WI38 (cell line): ENCODE results near the gene SNX25.
"Not testable (repeated sequence)": the region's sequence is repeated elsewhere in the genome, so short reads cannot be mapped to it uniquely, and the experiment has no call there.

Experiments used
- H3K4me3 ChIP-seq: 2 replicates; pipeline ENCODE4 v1.5.1; 2011; ENCODE audit warnings: low read depth, mild to moderate bottlenecking, control low read depth, low read length
- TF ChIP-seq, protein P1 (sequence below): IDR thresholded peaks from 2 replicates; pipeline ENCODE4 v1.5.1; 2012; ENCODE audit warnings: low read depth, mild to moderate bottlenecking, control low read depth, low read length

Gene SNX25

DNA sequence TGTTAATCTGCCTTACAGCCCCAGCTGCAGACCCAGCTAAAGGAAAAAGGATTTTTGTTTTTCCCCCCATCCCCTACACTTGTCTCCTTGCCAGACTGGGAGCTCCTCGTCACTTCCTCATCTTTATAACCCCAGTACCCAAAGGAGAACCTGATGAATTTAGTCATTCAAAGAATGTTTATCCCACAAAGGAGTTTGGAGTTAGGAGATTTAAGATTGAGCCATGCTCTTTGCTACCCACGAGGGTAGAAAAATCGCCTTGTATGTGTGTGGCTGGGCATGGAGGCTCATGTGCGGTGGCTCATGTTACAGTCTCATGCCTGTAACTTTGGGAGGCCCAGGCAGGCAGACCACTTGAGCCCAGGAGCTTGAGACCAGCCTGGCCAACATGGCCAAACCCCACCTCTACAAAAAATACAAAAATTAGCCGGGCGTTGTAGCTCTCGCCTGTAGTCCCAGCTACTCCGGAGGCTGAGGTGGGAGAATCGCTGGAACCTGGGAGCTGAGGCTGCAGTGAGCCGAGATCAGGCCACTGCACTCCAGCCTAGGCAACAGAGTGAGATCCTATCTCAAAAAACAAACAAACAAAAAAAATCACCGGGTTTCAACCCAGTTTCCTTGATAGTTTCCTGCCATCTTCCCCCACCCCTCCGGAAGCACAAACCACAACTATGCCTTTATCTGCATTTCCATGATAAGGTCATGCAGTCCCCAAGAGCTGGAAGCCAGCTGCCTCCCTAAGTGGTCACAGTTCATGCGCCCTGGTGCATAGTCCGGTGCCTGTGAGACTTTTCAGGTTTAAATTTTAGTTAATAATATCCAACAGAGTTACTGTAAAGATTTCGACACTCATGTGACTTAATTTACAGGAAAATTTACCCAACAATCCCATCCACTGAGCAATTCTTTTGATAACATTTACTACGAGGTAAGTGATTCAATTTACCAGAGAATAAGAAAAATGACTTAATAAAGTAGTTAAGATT, 7.1 kb upstream of the SNX25 start:
- peak overlapping the region; percentile 71 for H3K4me3 ChIP-seq
- TF ChIP-seq, protein P1, sequence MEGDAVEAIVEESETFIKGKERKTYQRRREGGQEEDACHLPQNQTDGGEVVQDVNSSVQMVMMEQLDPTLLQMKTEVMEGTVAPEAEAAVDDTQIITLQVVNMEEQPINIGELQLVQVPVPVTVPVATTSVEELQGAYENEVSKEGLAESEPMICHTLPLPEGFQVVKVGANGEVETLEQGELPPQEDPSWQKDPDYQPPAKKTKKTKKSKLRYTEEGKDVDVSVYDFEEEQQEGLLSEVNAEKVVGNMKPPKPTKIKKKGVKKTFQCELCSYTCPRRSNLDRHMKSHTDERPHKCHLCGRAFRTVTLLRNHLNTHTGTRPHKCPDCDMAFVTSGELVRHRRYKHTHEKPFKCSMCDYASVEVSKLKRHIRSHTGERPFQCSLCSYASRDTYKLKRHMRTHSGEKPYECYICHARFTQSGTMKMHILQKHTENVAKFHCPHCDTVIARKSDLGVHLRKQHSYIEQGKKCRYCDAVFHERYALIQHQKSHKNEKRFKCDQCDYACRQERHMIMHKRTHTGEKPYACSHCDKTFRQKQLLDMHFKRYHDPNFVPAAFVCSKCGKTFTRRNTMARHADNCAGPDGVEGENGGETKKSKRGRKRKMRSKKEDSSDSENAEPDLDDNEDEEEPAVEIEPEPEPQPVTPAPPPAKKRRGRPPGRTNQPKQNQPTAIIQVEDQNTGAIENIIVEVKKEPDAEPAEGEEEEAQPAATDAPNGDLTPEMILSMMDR: no peak

DNA sequence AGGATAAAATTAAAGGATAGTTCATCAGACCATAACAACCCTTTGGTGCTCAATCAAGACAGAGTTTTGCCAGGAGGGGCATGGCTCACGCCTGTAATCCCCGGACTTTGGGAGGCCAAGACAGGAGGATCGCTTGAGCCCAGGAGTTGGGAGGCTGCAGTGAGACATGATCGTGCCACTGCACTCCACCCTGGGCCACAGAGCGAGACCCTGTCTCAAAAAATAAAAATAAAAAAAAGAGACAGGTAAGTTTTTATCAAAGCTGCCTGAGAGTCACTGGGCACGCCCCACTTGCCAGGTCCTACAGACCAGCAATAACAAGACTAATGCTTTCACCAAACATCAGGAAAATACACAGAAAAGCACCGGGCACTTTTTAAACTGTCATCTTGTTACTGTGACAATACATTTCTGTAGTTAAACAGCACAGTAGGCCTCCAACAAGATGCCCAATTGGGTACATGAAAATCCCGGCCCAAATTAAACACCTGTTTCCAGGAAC, 6.4 kb upstream of the SNX25 start:
- peak overlapping the region; percentile 71 for H3K4me3 ChIP-seq
- TF ChIP-seq, protein P1: no peak

DNA sequence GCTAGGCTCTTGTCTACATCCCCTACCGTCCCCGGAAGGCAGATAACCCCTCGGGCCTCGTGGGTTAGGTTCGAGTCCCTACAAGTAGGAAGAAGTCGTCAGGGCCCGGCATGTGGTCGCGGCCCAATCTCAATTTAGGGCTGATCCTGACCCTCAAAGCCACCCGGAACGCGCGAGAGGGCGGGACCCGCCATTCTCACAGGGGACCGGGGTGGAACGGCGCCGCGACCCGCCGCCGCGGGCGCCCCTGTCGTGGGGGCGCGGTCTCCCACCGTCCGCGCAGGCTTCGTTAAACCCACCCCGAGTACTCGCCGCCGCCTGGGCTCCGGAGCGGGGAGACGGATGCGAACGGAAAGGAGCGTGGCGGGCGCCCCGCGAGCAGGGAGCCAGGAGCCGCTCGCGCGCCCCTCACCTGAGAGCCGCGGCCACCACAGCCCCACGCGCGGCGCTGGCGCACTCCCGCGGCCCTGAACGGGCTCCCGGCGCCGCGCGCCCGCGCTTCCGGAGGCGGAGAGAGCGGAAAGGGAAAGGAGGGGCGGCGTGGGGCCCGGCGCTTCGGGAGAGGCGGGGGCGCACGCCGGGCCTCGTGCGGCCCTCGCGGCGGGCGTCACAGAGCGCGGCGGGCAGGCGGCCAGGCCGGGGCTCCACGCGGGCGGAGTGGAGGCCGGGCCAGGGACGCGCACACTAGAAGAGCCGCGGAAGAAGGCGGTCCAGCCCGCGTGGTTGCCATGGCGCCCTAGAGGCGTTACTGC, 5.7 kb upstream of the SNX25 start, which contains the start of gene CFAP97:
Gene CFAP97, minus strand, starts transcription at position 515 of the 752 bp plus-strand sequence. CDS start 12,804 bp downstream, outside the sequence.
- TF ChIP-seq, protein P1: no peak
- H3K4me3 ChIP-seq: peak within 1 kb of the TSS; percentile 71

DNA sequence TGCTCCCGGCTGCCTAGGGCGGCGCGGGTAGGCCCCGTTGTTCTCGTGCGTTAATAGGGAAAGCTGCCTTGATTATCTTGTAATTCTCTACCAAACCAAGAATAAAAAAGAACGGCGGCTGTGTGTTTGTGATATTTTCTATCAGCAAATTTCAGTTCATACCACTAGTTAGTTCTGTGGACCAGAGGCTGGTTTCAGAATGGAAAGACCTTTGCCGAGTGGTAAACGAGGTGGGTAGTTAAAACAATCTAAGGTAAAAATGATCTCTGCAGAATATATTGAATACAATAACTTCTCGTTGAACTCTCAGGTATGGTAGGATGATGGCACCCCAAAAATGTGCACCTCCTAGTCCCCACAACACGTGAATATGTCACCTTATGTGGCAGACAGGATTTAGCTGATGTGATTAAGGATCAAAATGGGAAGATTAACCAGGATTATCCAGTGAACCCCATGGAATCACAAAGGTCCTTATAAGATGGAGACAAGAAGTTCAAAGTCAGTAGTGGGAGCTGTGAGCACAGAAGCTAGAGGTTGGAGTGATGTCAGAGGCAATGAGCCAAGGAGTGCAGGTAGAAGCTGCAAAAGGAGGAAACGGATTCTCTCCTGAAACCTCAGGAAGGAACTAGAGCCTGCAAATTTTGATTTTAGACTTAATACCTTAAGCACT, 5.0 kb upstream of the SNX25 start:
- peak overlapping the region; percentile 71 for H3K4me3 ChIP-seq
- TF ChIP-seq, protein P1: no peak

DNA sequence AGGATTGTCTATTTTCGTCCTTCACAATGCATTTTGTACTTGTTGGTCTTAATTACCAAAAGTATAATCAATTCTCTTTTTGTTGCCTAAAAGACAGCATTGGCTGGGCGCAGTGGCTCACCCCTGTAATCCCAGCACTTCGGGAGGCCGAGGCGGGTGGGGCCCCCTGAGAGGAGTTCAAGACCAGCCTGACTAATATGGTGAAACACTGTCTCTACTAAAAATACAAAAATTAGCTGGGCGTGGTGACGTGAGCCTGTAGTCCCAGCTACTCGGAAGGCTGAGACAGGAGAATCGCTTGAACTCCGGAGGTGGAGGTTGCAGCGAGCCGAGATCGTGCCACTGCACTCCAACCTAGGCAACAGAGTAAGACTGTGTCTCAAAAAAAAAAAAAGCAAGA, 4.3 kb upstream of the SNX25 start:
- not testable (repeated sequence) for H3K4me3 ChIP-seq

DNA sequence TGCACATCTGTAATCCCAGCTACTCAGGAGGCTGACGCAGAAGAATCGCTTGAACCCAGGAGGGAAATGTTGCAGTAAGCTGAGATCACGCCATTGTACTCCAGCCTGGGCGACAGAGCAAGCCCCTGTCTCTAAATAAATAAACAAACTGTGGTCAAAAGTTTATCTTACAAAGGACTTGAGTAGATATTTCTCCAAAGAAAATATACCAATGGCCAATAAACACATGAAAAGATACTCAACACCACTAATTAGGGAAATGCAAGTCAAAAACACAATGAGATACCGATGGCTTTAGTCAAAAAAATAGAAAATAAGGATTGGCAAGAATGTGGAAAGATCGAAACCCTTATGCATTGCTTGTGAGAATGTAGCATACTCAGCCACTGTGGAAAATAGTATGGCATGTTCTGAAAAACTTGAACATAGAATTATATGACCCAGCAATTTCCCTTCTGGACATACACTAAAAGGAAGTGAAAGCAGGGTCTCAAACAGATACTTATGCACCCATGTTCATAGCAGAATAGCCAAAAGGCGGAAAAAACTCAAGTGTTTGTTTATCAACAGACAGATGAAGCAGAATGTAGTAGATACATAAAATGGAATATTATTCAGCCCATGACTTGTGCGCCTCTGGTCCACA, 3.6 kb upstream of the SNX25 start:
- TF ChIP-seq, protein P1: no peak
- no peak overlapping the region for H3K4me3 ChIP-seq

DNA sequence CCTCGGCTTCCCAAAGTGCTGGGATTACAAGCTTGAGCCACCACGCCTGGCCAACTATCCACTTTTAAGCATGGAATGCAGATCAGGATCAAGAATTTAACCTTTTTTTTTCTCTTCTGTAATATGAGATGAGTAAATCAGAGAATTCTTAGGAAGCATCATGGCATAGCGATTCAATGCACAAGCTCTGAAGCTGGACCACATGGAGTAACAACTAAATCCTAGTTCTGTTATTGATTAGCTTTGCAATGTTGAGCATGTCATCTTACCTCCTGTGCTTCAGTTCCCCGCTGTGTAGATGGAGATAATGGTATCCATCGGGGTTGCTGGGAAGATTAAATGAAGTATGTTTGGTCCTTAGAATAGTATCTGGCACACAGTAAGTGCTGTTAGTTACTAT, 1.9 kb upstream of the SNX25 start:
- no peak overlapping the region for H3K4me3 ChIP-seq
- TF ChIP-seq, protein P1: no peak

DNA sequence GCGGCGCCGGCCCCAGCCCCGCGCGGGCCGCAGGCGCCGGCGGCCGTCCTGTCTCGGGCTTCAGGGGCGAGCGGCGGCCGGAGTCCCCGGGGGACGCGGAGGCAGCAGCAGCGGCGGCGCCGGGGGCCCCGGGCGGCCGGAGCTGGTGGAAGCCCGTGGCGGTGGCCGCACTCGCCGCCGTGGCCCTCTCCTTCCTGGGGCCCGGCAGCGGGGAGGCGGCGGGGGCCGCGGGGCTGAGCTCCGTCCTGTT, 379 bp downstream of the SNX25 start:
- peak overlapping the region; percentile 82 for H3K4me3 ChIP-seq
